K562 (cell line): ENCODE results near the gene POM121C. TPM values are rescaled to one million over a fixed set of nuclear protein-coding genes. Genes with fewer than 3 reads are reported as not detected.

Experiments
- ATF1 ChIP-seq, 2 experiments: fragments of 450-650 bp in 1 of 2; IDR thresholded peaks; 2 replicates each; pipeline ENCODE4 v1.6.1; 2016; ENCODE audit warnings: missing compliant biosample characterization in 1 of 2, missing genetic modification characterization in 1 of 2
- ATF7 ChIP-seq: fragments of 450-650 bp; IDR thresholded peaks from 2 replicates; pipeline ENCODE4 v1.7.1; 2014; ENCODE audit warnings: mild to moderate bottlenecking, moderate library complexity
- CREM ChIP-seq: IDR thresholded peaks from 2 replicates; pipeline ENCODE4 v1.6.1; 2014; ENCODE audit warnings: antibody characterized with exemption, low read depth
- FOSL1 ChIP-seq: fragments of 200-800 bp; sonication (Bioruptor generic); conservative IDR thresholded peaks from 2 replicates; pipeline ENCODE4 v1.6.1; 2016; ENCODE audit warnings: missing genetic modification characterization, missing compliant biosample characterization
- FOXM1 ChIP-seq, 2 experiments: fragments of 450-650 bp in 1 of 2; sonication (generic) in 1 of 2; formaldehyde crosslinking in 1 of 2; IDR thresholded peaks; 2 replicates each; pipeline versions ENCODE4 v1.6.1 to v1.9.0; 2017 to 2022; ENCODE audit warnings: low read depth in 2 of 2, mild to moderate bottlenecking in 2 of 2, missing genetic modification reagents in 1 of 2, moderate library complexity in 1 of 2
- FOXP1 ChIP-seq: sonication (generic); formaldehyde crosslinking; IDR thresholded peaks from 2 replicates; pipeline ENCODE4 v1.8.0; 2022; ENCODE audit warnings: mild to moderate bottlenecking, missing genetic modification reagents
- HSF4 ChIP-seq: fragments of 250-450 bp; sonication (Bioruptor Pico); IDR thresholded peaks from 2 replicates; pipeline ENCODE4 v2.1.2; 2022; ENCODE audit warnings: mild to moderate bottlenecking, moderate library complexity, borderline replicate concordance
- JUND ChIP-seq, 2 experiments: IDR thresholded peaks; 2 replicates in 1 of 2; 3 replicates in 1 of 2; pipeline ENCODE4 v1.6.1; 2011; ENCODE audit warnings: borderline replicate concordance in 2 of 2, low read depth in 2 of 2, low read length in 2 of 2, improper control_type of control experiment in 1 of 2, missing biosample characterization in 1 of 2, missing genetic modification characterization in 1 of 2, missing genetic modification reagents in 1 of 2
- LCOR ChIP-seq: sonication (generic); formaldehyde crosslinking; IDR thresholded peaks from 2 replicates; pipeline ENCODE4 v1.8.0; 2022; ENCODE audit warnings: mild to moderate bottlenecking, missing genetic modification reagents
- MAFF ChIP-seq: IDR thresholded peaks from 2 replicates; pipeline ENCODE4 v1.6.1; 2012; ENCODE audit warnings: low read length, improper control_type of control experiment
- MEIS2 ChIP-seq: fragments of 450-650 bp; IDR thresholded peaks from 2 replicates; pipeline ENCODE4 v1.6.1; 2014; ENCODE audit warnings: mild to moderate bottlenecking; ENCODE audit not compliant: partially characterized antibody
- NFE2 ChIP-seq: IDR thresholded peaks from 2 replicates; pipeline ENCODE4 v1.6.1; 2014; ENCODE audit warnings: antibody characterized with exemption, low read depth
- SETDB1 ChIP-seq: IDR thresholded peaks from one replicate; pipeline ENCODE4 v1.6.1; 2012; ENCODE audit warnings: low read length, control low read depth, inconsistent platforms
- SMAD3 ChIP-seq: fragments of 450-650 bp; formaldehyde crosslinking; conservative IDR thresholded peaks from 2 replicates; pipeline ENCODE4 v1.4.0; 2020; ENCODE audit warnings: mild to moderate bottlenecking
- XRCC3 ChIP-seq: fragments of 450-650 bp; IDR thresholded peaks from 2 replicates; pipeline ENCODE4 v1.6.1; 2017; ENCODE audit warnings: mild to moderate bottlenecking, moderate library complexity
- ZNF551 ChIP-seq: fragments of 250-450 bp; sonication (Bioruptor Pico); IDR thresholded peaks from 2 replicates; pipeline ENCODE4 v1.5.0; 2021; ENCODE audit warnings: mild to moderate bottlenecking, moderate library complexity
- polyA plus RNA-seq, 8 experiments: library from polyadenylated mRNA; depleted of rRNA in 4 of 8; stranded (reverse) in 5 of 8; unstranded in 3 of 8; fragments of >200 nt; fragmentation: Nextera tagmentation in 2 of 8; fragmentation: Illumina TruSeq in 1 of 8; extraction: Ambion mirVana in 2 of 8; extraction: Trizol in 1 of 8; gene quantifications; 2 replicates each; pipeline versions ENCODE4 v1.2.1 to v1.2.3, GENCODE V29; 2011 to 2014; ENCODE audit warnings: inconsistent platforms in 1 of 8, missing spikeins in 1 of 8
- total RNA-seq, 7 experiments: library from RNA; depleted of rRNA in 6 of 7; stranded (reverse); fragments of >200 nt in 6 of 7; fragmentation: Illumina TruSeq in 2 of 7; extraction: Trizol in 2 of 7; gene quantifications; 2 replicates each; pipeline versions ENCODE4 v1.2.1 to v1.2.3, GENCODE V29; 2011 to 2021; ENCODE audit warnings: low replicate concordance in 1 of 7
- TF ChIP-seq, protein P1 (sequence below): sonication (generic); formaldehyde crosslinking; IDR thresholded peaks from 2 replicates; pipeline ENCODE4 v1.8.0; 2023; ENCODE audit warnings: missing genetic modification reagents, mild to moderate bottlenecking, borderline replicate concordance
- TF ChIP-seq, protein P2 (sequence below), 2 experiments: fragments of 450-650 bp in 1 of 2; sonication (generic) in 1 of 2; formaldehyde crosslinking in 1 of 2; IDR thresholded peaks in 1 of 2; conservative IDR thresholded peaks in 1 of 2; 2 replicates each; pipeline versions ENCODE4 v1.6.1 to v1.8.1; 2016 to 2023; ENCODE audit warnings: mild to moderate bottlenecking in 2 of 2, moderate library complexity in 2 of 2, inconsistent platforms in 1 of 2, missing genetic modification reagents in 1 of 2
- TF ChIP-seq, protein P3 (sequence below): fragments of 250-450 bp; sonication (Bioruptor Pico); IDR thresholded peaks from 2 replicates; pipeline ENCODE4 v1.8.0; 2021; ENCODE audit warnings: borderline replicate concordance, mild to moderate bottlenecking, moderate library complexity; ENCODE audit not compliant: poor library complexity, severe bottlenecking

Gene POM121C
- total and polyA plus RNA-seq, 9 of the 15 experiments (the other 6 are each of a cell fraction or from before 2014, with no cell fraction given) = 7.1 to 119 (median 21.4) TPM

DNA sequence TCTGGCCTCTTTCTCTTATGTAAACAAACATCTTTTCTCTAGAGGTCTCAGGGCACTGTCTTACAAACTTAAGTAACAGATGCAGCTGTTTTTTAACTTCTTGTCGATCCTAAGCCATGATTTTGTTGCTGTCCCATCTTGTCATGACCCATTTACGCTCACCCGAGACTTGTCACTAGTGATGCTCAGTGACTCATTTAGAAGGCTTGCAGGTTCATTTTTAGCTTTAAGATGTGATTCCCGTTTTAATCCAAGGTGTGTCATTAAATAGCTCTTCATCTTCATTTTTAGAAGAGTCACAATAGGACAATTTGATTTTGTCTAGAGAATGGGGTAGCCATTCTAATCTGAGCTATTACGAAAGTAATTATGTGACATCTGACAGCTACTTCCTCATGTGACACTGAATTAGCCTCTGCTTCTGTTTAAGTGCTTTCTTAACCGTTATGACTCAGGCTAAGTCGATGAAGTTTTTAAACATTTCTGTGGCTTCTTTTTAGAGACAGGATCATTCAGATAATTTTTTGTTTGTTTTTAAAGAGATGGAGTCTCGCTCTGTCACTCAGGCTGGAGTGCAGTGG lies 48.7 kb upstream of the POM121C start (continued):
- TF ChIP-seq, protein P1, sequence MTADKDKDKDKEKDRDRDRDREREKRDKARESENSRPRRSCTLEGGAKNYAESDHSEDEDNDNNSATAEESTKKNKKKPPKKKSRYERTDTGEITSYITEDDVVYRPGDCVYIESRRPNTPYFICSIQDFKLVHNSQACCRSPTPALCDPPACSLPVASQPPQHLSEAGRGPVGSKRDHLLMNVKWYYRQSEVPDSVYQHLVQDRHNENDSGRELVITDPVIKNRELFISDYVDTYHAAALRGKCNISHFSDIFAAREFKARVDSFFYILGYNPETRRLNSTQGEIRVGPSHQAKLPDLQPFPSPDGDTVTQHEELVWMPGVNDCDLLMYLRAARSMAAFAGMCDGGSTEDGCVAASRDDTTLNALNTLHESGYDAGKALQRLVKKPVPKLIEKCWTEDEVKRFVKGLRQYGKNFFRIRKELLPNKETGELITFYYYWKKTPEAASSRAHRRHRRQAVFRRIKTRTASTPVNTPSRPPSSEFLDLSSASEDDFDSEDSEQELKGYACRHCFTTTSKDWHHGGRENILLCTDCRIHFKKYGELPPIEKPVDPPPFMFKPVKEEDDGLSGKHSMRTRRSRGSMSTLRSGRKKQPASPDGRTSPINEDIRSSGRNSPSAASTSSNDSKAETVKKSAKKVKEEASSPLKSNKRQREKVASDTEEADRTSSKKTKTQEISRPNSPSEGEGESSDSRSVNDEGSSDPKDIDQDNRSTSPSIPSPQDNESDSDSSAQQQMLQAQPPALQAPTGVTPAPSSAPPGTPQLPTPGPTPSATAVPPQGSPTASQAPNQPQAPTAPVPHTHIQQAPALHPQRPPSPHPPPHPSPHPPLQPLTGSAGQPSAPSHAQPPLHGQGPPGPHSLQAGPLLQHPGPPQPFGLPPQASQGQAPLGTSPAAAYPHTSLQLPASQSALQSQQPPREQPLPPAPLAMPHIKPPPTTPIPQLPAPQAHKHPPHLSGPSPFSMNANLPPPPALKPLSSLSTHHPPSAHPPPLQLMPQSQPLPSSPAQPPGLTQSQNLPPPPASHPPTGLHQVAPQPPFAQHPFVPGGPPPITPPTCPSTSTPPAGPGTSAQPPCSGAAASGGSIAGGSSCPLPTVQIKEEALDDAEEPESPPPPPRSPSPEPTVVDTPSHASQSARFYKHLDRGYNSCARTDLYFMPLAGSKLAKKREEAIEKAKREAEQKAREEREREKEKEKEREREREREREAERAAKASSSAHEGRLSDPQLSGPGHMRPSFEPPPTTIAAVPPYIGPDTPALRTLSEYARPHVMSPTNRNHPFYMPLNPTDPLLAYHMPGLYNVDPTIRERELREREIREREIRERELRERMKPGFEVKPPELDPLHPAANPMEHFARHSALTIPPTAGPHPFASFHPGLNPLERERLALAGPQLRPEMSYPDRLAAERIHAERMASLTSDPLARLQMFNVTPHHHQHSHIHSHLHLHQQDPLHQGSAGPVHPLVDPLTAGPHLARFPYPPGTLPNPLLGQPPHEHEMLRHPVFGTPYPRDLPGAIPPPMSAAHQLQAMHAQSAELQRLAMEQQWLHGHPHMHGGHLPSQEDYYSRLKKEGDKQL = no peak
- no peak for TF ChIP-seq FOXP1
- TF ChIP-seq MAFF = peak; percentile 8; the same call in 1 of the 2 replicates
- TF ChIP-seq XRCC3 = no peak
- no peak for TF ChIP-seq HSF4
- peak; percentile 32; the same call in 1 of the 2 replicates for TF ChIP-seq CREM
- TF ChIP-seq ZNF551 (CRISPR knock-in tag) = no peak
- TF ChIP-seq FOXM1 (IDR thresholded peaks at IDR 0.05; ENCODE audit: low read depth) = peak; percentile 95
- no peak for TF ChIP-seq FOXM1 (CRISPR knock-in tag; IDR thresholded peaks at IDR 0.05; ENCODE audit: low read depth)
- no peak for TF ChIP-seq ATF7
- TF ChIP-seq SMAD3 (CRISPR knock-in tag) = no peak
- TF ChIP-seq, protein P2, sequence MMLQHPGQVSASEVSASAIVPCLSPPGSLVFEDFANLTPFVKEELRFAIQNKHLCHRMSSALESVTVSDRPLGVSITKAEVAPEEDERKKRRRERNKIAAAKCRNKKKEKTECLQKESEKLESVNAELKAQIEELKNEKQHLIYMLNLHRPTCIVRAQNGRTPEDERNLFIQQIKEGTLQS (IDR thresholded peaks at IDR 0.05) = peak; percentile 63
- TF ChIP-seq, protein P2 (CRISPR knock-in tag; conservative IDR thresholded peaks at IDR 0.05) = no peak
- no peak for TF ChIP-seq SETDB1
- peak; percentile 89 for TF ChIP-seq FOSL1
- TF ChIP-seq JUND (IDR thresholded peaks at IDR 0.05; ENCODE audit: borderline replicate concordance, low read depth, low read length) = peak; percentile 79
- TF ChIP-seq JUND (tag; IDR thresholded peaks at IDR 0.05; ENCODE audit: borderline replicate concordance, low read depth, low read length) = peak; percentile 42; the same call in 2 of the 3 replicates
- TF ChIP-seq ATF1 (CRISPR knock-in tag; IDR thresholded peaks at IDR 0.05) = no peak
- TF ChIP-seq ATF1 (tag; IDR thresholded peaks at IDR 0.05) = peak; percentile 46; the same call in 1 of the 2 replicates
- TF ChIP-seq, protein P3, sequence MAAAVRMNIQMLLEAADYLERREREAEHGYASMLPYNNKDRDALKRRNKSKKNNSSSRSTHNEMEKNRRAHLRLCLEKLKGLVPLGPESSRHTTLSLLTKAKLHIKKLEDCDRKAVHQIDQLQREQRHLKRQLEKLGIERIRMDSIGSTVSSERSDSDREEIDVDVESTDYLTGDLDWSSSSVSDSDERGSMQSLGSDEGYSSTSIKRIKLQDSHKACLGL = no peak
- TF ChIP-seq LCOR (CRISPR knock-in tag) = peak; percentile 63; the same call in 1 of the 2 replicates
- TF ChIP-seq NFE2 = peak; percentile 62
- TF ChIP-seq MEIS2 = peak; percentile 88
